ENCODE data around the gene PLEKHA7.
"Not testable (repeated sequence)": the region's sequence is repeated elsewhere in the genome, so short reads cannot be mapped to it uniquely, and the experiment has no call there.

Gene PLEKHA7

DNA sequence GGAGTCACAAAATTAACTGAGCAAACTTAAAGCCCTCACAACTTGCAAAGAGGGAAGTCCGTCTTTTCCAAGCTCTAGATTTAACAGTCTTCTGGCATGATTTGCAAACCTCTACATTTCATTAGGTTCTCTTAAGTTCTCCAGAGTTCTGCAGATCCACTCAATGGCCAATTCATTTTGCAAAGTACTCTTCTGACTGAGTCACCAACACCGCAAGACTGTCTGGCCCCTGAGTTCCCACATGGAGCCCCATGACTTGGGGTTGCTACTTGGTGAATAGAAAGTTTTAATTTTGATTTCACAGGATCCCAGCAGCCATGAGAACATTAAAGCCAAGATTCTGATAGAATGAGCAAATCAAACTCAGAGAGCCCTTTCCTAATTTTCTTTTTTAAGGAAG, 134.5 kb downstream of the PLEKHA7 start:
- Histone ChIP-seq H3K36me3 (ENCODE audit: control insufficient read depth in 2 of 2, insufficient read depth in 2 of 2, low read length in 2 of 2) (no peaks in the 10 kb centered on the region), H3K4me3 (ENCODE audit: low read length in 2 of 2) (no peak overlapping the region), H3K27ac (ENCODE audit: low read length) (no peak overlapping the region), H3K9me3 (ENCODE audit: control insufficient read depth in 2 of 2, low read length in 2 of 2) (no peaks in the 10 kb centered on the region), H3K27me3 (ENCODE audit: control insufficient read depth in 1 of 2, insufficient read depth in 2 of 2, low read length in 2 of 2) (no peaks in the 10 kb centered on the region), H3K4me1 (ENCODE audit: control insufficient read depth, insufficient read depth, low read length) (no peaks in the 10 kb centered on the region), H3K9ac (ENCODE audit: low read length in 2 of 2) (no peak overlapping the region)

- Histone ChIP-seq H3K9ac (ENCODE audit: low read length in 2 of 2) (no peak overlapping the region), H3K4me3 (ENCODE audit: low read length in 2 of 2) (no peak overlapping the region), H3K27ac (ENCODE audit: low read length) (no peak overlapping the region), H3K27me3 (ENCODE audit: control insufficient read depth in 1 of 2, insufficient read depth in 2 of 2, low read length in 2 of 2) (no peaks in the 10 kb centered on the region), H3K4me1 (ENCODE audit: control insufficient read depth, insufficient read depth, low read length) (peaks cover 2% of the 10 kb centered on the region), H3K36me3 (ENCODE audit: control insufficient read depth in 2 of 2, insufficient read depth in 2 of 2, low read length in 2 of 2) (no peaks in the 10 kb centered on the region), H3K9me3 (ENCODE audit: control insufficient read depth in 2 of 2, low read length in 2 of 2) (no peaks in the 10 kb centered on the region)
Observed at GRCh38 chr11:16876837-16877236, 137.4 kb downstream of the PLEKHA7 start.

DNA sequence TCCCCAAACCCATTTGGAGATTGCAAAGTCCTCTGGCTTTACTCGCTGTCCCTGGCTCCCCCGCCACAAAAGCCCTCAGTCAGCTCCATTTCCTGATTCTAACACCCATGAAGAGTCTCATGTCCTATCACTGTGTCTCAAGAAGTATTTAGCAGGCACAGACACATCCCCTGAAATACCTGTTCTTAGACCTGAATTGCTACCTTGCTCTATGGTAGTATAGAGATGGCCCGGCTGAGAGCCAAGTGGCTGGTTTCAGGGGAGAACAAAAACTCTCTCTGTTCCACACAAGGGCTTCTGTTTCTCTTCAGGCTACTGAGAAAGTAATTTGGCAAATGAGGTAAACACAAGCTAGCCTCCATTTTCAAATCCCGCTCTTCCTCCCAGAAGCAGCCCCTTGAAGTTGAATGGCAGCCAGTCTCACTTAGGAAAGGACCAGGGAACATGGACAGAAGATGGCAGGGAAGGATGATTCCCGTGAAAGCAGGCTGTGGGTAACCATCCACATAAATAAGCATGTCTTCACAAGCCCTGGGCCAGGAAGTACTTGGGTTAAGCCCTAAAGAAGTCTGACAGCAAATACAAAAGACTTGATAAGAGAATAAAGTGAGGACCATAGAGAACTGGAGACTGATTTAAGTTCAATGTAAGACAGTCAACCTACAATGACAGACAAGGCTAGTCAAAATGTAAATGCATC, 138.0 kb downstream of the PLEKHA7 start:
- H3K9ac ChIP-seq (ENCODE audit: low read length in 2 of 2): no peak overlapping the region
- H3K27me3 ChIP-seq (ENCODE audit: control insufficient read depth in 1 of 2, insufficient read depth in 2 of 2, low read length in 2 of 2): no peaks in the 10 kb centered on the region
- H3K27ac ChIP-seq (ENCODE audit: low read length): no peak overlapping the region
- peaks cover 2% of the 10 kb centered on the region for H3K4me1 ChIP-seq (ENCODE audit: control insufficient read depth, insufficient read depth, low read length)
- no peaks in the 10 kb centered on the region for H3K36me3 ChIP-seq (ENCODE audit: control insufficient read depth in 2 of 2, insufficient read depth in 2 of 2, low read length in 2 of 2)
- no peaks in the 10 kb centered on the region for H3K9me3 ChIP-seq (ENCODE audit: control insufficient read depth in 2 of 2, low read length in 2 of 2)
- no peak overlapping the region for H3K4me3 ChIP-seq (ENCODE audit: low read length in 2 of 2)

DNA sequence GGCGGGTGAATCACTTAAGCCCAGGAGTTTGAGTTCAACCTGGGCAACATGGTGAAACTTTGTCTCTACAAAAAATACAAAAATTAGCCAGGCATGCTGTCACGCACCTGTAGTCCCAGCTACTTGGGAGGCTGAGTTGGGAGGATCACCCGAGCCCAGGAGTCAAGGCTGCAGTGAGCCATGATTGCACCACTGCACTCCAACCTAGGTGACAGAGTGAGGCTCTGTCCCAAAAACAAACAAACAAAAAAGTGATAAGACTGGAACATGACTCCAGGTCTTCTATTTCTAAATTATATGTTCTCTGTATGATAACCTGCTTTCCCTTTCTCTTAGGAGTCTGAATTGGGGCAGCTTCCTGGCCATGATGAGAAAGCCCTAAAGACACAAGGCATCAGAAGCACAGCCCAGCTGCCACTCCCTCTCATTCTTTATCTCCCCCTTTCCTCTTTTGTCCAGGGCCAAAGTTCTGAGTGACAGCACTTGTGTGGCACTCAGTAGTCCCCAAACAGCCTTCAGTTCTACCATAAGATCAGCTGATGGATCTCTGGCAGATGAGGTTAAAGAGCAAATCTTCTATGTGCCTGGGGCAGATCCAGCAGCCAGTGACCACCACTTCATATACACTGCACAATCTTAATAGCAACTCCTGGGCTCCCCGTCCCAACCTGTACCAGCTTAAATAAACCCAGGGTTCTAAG, 139.8 kb downstream of the PLEKHA7 start:
- H3K27me3 ChIP-seq (ENCODE audit: control insufficient read depth in 1 of 2, insufficient read depth in 2 of 2, low read length in 2 of 2): no peaks in the 10 kb centered on the region
- no peaks in the 10 kb centered on the region for H3K9me3 ChIP-seq (ENCODE audit: control insufficient read depth in 2 of 2, low read length in 2 of 2)
- no peak overlapping the region for H3K9ac ChIP-seq (ENCODE audit: low read length in 2 of 2)
- H3K27ac ChIP-seq (ENCODE audit: low read length): no peak overlapping the region
- H3K36me3 ChIP-seq (ENCODE audit: control insufficient read depth in 2 of 2, insufficient read depth in 2 of 2, low read length in 2 of 2): no peaks in the 10 kb centered on the region
- no peak overlapping the region for H3K4me3 ChIP-seq (ENCODE audit: low read length in 2 of 2)
- H3K4me1 ChIP-seq (ENCODE audit: control insufficient read depth, insufficient read depth, low read length): peaks cover 2% of the 10 kb centered on the region

DNA sequence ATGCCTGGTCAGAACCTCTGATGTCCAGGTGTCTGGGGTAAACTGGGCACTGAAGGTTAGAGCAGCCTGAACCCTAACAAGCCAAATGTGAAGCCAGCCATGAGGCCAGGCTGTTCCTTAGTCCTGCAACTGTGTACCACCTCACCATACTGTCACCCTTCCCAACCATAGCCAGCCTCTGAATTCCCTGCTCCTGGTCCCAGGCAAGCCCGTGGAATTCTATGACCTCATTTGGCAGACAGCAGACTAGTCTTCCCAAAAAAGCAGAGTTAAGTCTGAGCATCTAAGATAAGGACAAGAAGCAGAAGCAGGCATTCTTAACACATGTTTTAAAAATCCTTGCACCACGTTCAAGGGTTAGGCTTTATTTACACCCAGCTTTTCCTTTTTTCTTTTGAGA, 140.9 kb downstream of the PLEKHA7 start:
- Histone ChIP-seq H3K27ac (ENCODE audit: low read length) (no peak overlapping the region), H3K4me3 (ENCODE audit: low read length in 2 of 2) (no peak overlapping the region), H3K4me1 (ENCODE audit: control insufficient read depth, insufficient read depth, low read length) (peaks cover 2% of the 10 kb centered on the region), H3K36me3 (ENCODE audit: control insufficient read depth in 2 of 2, insufficient read depth in 2 of 2, low read length in 2 of 2) (peaks cover 0 to 2% of the 10 kb centered on the region in 2 donors), H3K27me3 (ENCODE audit: control insufficient read depth in 1 of 2, insufficient read depth in 2 of 2, low read length in 2 of 2) (no peaks in the 10 kb centered on the region), H3K9ac (ENCODE audit: low read length in 2 of 2) (no peak overlapping the region), H3K9me3 (ENCODE audit: control insufficient read depth in 2 of 2, low read length in 2 of 2) (no peaks in the 10 kb centered on the region)

DNA sequence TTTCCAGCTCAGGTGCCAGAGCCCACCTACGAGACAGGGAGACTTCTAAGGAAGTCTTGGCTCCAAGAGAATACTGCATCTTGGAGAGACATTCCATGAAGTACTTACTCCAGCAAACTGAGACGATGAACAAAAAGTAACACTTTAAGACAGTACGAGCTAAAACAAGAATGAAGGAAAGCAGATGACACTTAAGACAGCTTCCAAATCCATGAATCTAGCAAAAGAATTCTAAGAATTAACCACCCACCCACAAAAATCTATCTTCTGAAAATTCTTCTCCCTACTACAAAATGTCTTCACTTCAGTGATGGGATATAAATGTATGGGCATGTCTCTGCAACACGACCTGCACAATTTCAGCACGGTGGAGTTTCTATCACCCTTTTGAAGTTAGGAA, 142.8 kb downstream of the PLEKHA7 start:
- no peaks in the 10 kb centered on the region for H3K9me3 ChIP-seq (ENCODE audit: control insufficient read depth in 2 of 2, low read length in 2 of 2)
- H3K27ac ChIP-seq (ENCODE audit: low read length): no peak overlapping the region
- H3K4me3 ChIP-seq (ENCODE audit: low read length in 2 of 2): no peak overlapping the region
- H3K27me3 ChIP-seq (ENCODE audit: control insufficient read depth in 1 of 2, insufficient read depth in 2 of 2, low read length in 2 of 2): no peaks in the 10 kb centered on the region
- H3K9ac ChIP-seq (ENCODE audit: low read length in 2 of 2): no peak overlapping the region
- peaks cover 2% of the 10 kb centered on the region for H3K4me1 ChIP-seq (ENCODE audit: control insufficient read depth, insufficient read depth, low read length)
- H3K36me3 ChIP-seq (ENCODE audit: control insufficient read depth in 2 of 2, insufficient read depth in 2 of 2, low read length in 2 of 2): peaks cover 0 to 3% of the 10 kb centered on the region in 2 donors

- no peak overlapping the region for H3K27ac ChIP-seq (ENCODE audit: low read length)
- no peaks in the 10 kb centered on the region for H3K27me3 ChIP-seq (ENCODE audit: control insufficient read depth in 1 of 2, insufficient read depth in 2 of 2, low read length in 2 of 2)
- H3K4me3 ChIP-seq (ENCODE audit: low read length in 2 of 2): no peak overlapping the region
- peaks cover 0 to 3% of the 10 kb centered on the region in 2 donors for H3K36me3 ChIP-seq (ENCODE audit: control insufficient read depth in 2 of 2, insufficient read depth in 2 of 2, low read length in 2 of 2)
- H3K9me3 ChIP-seq (ENCODE audit: control insufficient read depth in 2 of 2, low read length in 2 of 2): no peaks in the 10 kb centered on the region
- no peaks in the 10 kb centered on the region for H3K4me1 ChIP-seq (ENCODE audit: control insufficient read depth, insufficient read depth, low read length)
- no peak overlapping the region for H3K9ac ChIP-seq (ENCODE audit: low read length in 2 of 2)
Observed at GRCh38 chr11:16867097-16867496, 147.1 kb downstream of the PLEKHA7 start.

DNA sequence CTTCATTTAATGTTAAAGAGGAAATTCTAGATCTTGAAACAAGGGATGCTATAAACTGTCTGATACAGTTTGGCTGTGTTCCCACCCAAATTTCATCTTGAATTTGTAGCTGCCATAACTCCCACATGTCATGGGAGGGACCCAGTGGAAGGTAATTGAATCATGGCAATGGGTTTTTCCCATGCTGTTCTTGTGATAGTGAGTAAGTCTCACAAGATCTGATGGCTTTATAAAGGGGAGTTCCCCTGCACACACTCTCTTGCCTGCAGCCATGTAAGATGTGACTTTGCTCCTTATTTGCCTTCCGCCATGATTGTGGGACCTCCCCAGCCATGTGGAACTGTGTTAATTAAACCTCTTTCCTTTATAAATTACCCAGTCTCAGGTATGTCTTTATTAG, 149.8 kb downstream of the PLEKHA7 start:
- H3K9me3 ChIP-seq (ENCODE audit: control insufficient read depth in 2 of 2, low read length in 2 of 2); H3K4me3 ChIP-seq (ENCODE audit: low read length in 2 of 2); H3K36me3 ChIP-seq (ENCODE audit: control insufficient read depth in 2 of 2, insufficient read depth in 2 of 2, low read length in 2 of 2); H3K9ac ChIP-seq (ENCODE audit: low read length in 2 of 2); H3K27ac ChIP-seq (ENCODE audit: low read length); H3K27me3 ChIP-seq (ENCODE audit: control insufficient read depth in 1 of 2, insufficient read depth in 2 of 2, low read length in 2 of 2); H3K4me1 ChIP-seq (ENCODE audit: control insufficient read depth, insufficient read depth, low read length): not testable (repeated sequence)

DNA sequence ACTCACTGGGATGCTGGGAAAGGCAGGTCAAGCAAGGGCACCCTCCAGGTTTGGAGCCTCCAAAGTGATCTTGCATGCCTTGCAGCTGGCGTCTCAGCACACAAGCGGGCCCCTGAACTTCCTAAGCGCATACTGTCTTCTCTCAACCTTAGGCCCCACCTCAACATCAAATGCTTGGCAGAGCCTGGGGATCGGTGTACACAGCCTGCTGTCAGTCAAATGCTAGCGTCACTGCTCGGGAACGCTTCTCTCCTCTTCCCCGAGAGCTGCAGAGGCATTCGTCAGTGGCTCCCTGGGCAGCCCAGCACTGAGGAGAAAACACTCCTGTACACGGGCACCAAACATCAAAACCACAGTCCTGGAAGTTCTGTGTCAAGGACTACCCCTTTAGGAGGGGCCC, 150.8 kb downstream of the PLEKHA7 start:
- no peak overlapping the region for H3K27ac ChIP-seq (ENCODE audit: low read length)
- no peak overlapping the region for H3K9ac ChIP-seq (ENCODE audit: low read length in 2 of 2)
- H3K4me1 ChIP-seq (ENCODE audit: control insufficient read depth, insufficient read depth, low read length): no peaks in the 10 kb centered on the region
- no peaks in the 10 kb centered on the region for H3K27me3 ChIP-seq (ENCODE audit: control insufficient read depth in 1 of 2, insufficient read depth in 2 of 2, low read length in 2 of 2)
- peaks cover 0 to 2% of the 10 kb centered on the region in 2 donors for H3K36me3 ChIP-seq (ENCODE audit: control insufficient read depth in 2 of 2, insufficient read depth in 2 of 2, low read length in 2 of 2)
- H3K9me3 ChIP-seq (ENCODE audit: control insufficient read depth in 2 of 2, low read length in 2 of 2): no peaks in the 10 kb centered on the region
- H3K4me3 ChIP-seq (ENCODE audit: low read length in 2 of 2): no peak overlapping the region

- Histone ChIP-seq H3K27ac (ENCODE audit: low read length) (no peak overlapping the region), H3K27me3 (ENCODE audit: control insufficient read depth in 1 of 2, insufficient read depth in 2 of 2, low read length in 2 of 2) (no peaks in the 10 kb centered on the region), H3K9ac (ENCODE audit: low read length in 2 of 2) (no peak overlapping the region), H3K4me3 (ENCODE audit: low read length in 2 of 2) (no peak overlapping the region), H3K4me1 (ENCODE audit: control insufficient read depth, insufficient read depth, low read length) (no peaks in the 10 kb centered on the region), H3K9me3 (ENCODE audit: control insufficient read depth in 2 of 2, low read length in 2 of 2) (no peaks in the 10 kb centered on the region), H3K36me3 (ENCODE audit: control insufficient read depth in 2 of 2, insufficient read depth in 2 of 2, low read length in 2 of 2) (no peaks in the 10 kb centered on the region)
Observed at GRCh38 chr11:16862726-16863125, 151.5 kb downstream of the PLEKHA7 start.

DNA sequence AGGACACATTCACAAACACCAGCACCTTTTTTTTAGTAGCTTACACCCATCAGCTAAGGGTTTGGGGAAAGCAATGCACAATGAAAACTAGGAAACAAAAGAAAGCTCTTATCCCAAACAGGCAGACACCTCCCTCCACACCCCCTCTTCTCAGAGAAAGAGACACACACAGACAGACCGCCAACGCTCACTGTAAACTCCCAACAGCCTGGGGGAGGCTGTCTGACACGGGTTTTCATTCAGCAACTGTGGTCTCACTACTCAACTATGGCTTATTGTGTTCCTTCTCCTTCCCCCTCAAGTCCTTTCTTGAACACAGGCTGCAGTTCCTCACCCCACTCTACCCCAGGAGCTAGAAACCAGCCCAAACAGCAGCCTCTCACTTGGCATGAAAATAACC, 152.4 kb downstream of the PLEKHA7 start:
- no peak overlapping the region for H3K4me3 ChIP-seq (ENCODE audit: low read length in 2 of 2)
- H3K27ac ChIP-seq (ENCODE audit: low read length): no peak overlapping the region
- H3K4me1 ChIP-seq (ENCODE audit: control insufficient read depth, insufficient read depth, low read length): no peaks in the 10 kb centered on the region
- no peaks in the 10 kb centered on the region for H3K9me3 ChIP-seq (ENCODE audit: control insufficient read depth in 2 of 2, low read length in 2 of 2)
- no peaks in the 10 kb centered on the region for H3K27me3 ChIP-seq (ENCODE audit: control insufficient read depth in 1 of 2, insufficient read depth in 2 of 2, low read length in 2 of 2)
- H3K9ac ChIP-seq (ENCODE audit: low read length in 2 of 2): no peak overlapping the region
- no peaks in the 10 kb centered on the region for H3K36me3 ChIP-seq (ENCODE audit: control insufficient read depth in 2 of 2, insufficient read depth in 2 of 2, low read length in 2 of 2)

Data from stomach smooth muscle (tissue), 2 donors.